ENCODE measurements around the gene ANKRD36.
A peak's percentile ranks its signal among the peaks of the same experiment; 100 is the strongest.
"Not testable (repeated sequence)": the region's sequence is repeated elsewhere in the genome, so short reads cannot be mapped to it uniquely, and the experiment has no call there.

The ANKRD36 gene

GRCh38 chr2:97088706-97089105, 24.2 kb upstream of the ANKRD36 start:
- H3K4me1 ChIP-seq (ENCODE audit: control insufficient read depth, insufficient read depth, low read length, unreplicated experiment); H2AFZ ChIP-seq (ENCODE audit: low read length, unreplicated experiment); H3K27me3 ChIP-seq (ENCODE audit: insufficient read depth, low read length); H3K4me3 ChIP-seq (ENCODE audit: low read depth, low read length); H3K36me3 ChIP-seq (ENCODE audit: insufficient read depth, low read length); H3K27ac ChIP-seq (ENCODE audit: low read depth, low read length); H3K79me2 ChIP-seq (ENCODE audit: control insufficient read depth, insufficient read depth, low read length, unreplicated experiment): not testable (repeated sequence)

DNA sequence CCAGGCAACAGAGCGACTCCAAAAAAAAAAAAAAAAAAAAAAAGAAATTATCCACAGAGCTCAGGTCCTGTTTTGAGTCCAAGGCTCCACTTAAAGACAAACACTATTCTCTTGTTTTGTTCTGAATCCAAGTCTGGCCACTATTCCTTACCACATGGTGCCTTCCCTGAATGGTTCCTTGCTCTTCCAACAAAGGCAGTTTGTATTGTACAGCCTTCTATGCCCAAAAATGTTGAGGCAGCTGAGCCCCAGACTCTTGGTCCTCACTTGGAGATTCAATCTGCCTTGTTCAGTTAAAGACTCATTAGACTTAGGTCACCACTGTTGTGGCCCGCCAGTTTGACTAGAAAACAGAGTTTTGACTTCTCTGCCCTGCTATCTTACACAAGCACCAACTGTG, 20.0 kb upstream of the ANKRD36 start:
- peaks cover 11% of the 10 kb centered on the region; the same call in 1 of the 2 replicates for H3K27me3 ChIP-seq (ENCODE audit: insufficient read depth, low read length)
- H3K27ac ChIP-seq (ENCODE audit: low read depth, low read length); H3K79me2 ChIP-seq (ENCODE audit: control insufficient read depth, insufficient read depth, low read length, unreplicated experiment); H3K36me3 ChIP-seq (ENCODE audit: insufficient read depth, low read length); H3K4me3 ChIP-seq (ENCODE audit: low read depth, low read length); H3K4me1 ChIP-seq (ENCODE audit: control insufficient read depth, insufficient read depth, low read length, unreplicated experiment); H2AFZ ChIP-seq (ENCODE audit: low read length, unreplicated experiment): not testable (repeated sequence)

GRCh38 chr2:97093983-97094771, 18.8 kb upstream of the ANKRD36 start:
- H3K36me3 ChIP-seq (ENCODE audit: insufficient read depth, low read length); H3K27ac ChIP-seq (ENCODE audit: low read depth, low read length); H3K4me1 ChIP-seq (ENCODE audit: control insufficient read depth, insufficient read depth, low read length, unreplicated experiment); H3K79me2 ChIP-seq (ENCODE audit: control insufficient read depth, insufficient read depth, low read length, unreplicated experiment); H2AFZ ChIP-seq (ENCODE audit: low read length, unreplicated experiment): not testable (repeated sequence)
- Histone ChIP-seq H3K4me3 (ENCODE audit: low read depth, low read length) (0 out of 2 replicates have a peak overlapping the region, but pooled peaks have one; percentile 53), H3K27me3 (ENCODE audit: insufficient read depth, low read length) (peaks cover 21% of the 10 kb centered on the region; the same call in 1 of the 2 replicates)

- peak within 1 kb of the TSS; percentile 53 for H3K4me3 ChIP-seq (ENCODE audit: low read depth, low read length)
- not testable (repeated sequence) for H3K79me2 ChIP-seq (ENCODE audit: control insufficient read depth, insufficient read depth, low read length, unreplicated experiment); H2AFZ ChIP-seq (ENCODE audit: low read length, unreplicated experiment); H3K27ac ChIP-seq (ENCODE audit: low read depth, low read length); H3K36me3 ChIP-seq (ENCODE audit: insufficient read depth, low read length); H3K4me1 ChIP-seq (ENCODE audit: control insufficient read depth, insufficient read depth, low read length, unreplicated experiment)
- peaks cover 29% of the 10 kb centered on the region; the same call in 1 of the 2 replicates for H3K27me3 ChIP-seq (ENCODE audit: insufficient read depth, low read length)
These were observed 18.0 kb upstream of the ANKRD36 start, which contains the start of gene FAHD2B for GRCh38 chr2:97094772-97095611. FAHD2B (minus strand) TSS chr2:97094882; CDS start chr2:97091706, 3,176 bp downstream.

GRCh38 chr2:97095661-97096060, 17.3 kb upstream of the ANKRD36 start:
- Histone ChIP-seq H3K27ac (ENCODE audit: low read depth, low read length) (no peak overlapping the region), H3K27me3 (ENCODE audit: insufficient read depth, low read length) (peaks cover 31% of the 10 kb centered on the region; the same call in 1 of the 2 replicates), H3K4me1 (ENCODE audit: control insufficient read depth, insufficient read depth, low read length, unreplicated experiment) (no peaks in the 10 kb centered on the region), H3K36me3 (ENCODE audit: insufficient read depth, low read length) (no peaks in the 10 kb centered on the region), H3K4me3 (ENCODE audit: low read depth, low read length) (no peak overlapping the region; the same call in 1 of the 2 replicates), H3K79me2 (ENCODE audit: control insufficient read depth, insufficient read depth, low read length, unreplicated experiment) (no peaks in the 10 kb centered on the region), H2AFZ (ENCODE audit: low read length, unreplicated experiment) (no peak overlapping the region)

DNA sequence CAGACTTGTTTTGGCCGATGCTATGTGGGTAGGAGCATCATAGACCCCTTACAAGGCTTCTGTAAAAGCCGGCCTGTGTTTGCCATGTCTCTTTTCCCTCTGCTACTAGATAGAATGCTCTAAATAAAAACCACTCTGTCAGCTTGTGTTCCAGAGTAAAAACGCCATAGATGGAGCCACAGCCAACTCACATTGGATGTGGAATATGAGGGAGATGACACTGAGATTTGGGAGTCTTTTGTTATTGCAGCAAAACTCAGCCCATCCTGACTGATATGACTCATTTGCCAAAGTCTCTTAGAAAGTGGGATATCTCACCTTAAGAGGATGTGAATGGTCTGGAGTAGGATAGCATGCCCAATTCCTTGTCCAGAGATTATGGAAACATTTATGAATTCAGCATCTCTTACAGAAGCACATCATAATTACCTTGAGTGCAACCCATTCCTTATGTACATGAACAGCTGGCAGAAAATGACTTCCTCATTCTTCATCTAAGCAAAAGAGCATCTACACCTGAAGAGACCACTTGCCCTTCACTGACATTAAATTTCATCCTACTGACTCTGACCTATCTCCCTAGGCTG, 14.1 kb upstream of the ANKRD36 start:
- H2AFZ ChIP-seq (ENCODE audit: low read length, unreplicated experiment); H3K79me2 ChIP-seq (ENCODE audit: control insufficient read depth, insufficient read depth, low read length, unreplicated experiment); H3K27ac ChIP-seq (ENCODE audit: low read depth, low read length); H3K4me3 ChIP-seq (ENCODE audit: low read depth, low read length); H3K36me3 ChIP-seq (ENCODE audit: insufficient read depth, low read length); H3K4me1 ChIP-seq (ENCODE audit: control insufficient read depth, insufficient read depth, low read length, unreplicated experiment): not testable (repeated sequence)
- peaks cover 47% of the 10 kb centered on the region for H3K27me3 ChIP-seq (ENCODE audit: insufficient read depth, low read length)

- peaks cover 11% of the 10 kb centered on the region; the same call in 1 of the 2 replicates for H3K27me3 ChIP-seq (ENCODE audit: insufficient read depth, low read length)
- not testable (repeated sequence) for H3K4me3 ChIP-seq (ENCODE audit: low read depth, low read length); H3K27ac ChIP-seq (ENCODE audit: low read depth, low read length); H3K4me1 ChIP-seq (ENCODE audit: control insufficient read depth, insufficient read depth, low read length, unreplicated experiment); H3K79me2 ChIP-seq (ENCODE audit: control insufficient read depth, insufficient read depth, low read length, unreplicated experiment); H2AFZ ChIP-seq (ENCODE audit: low read length, unreplicated experiment); H3K36me3 ChIP-seq (ENCODE audit: insufficient read depth, low read length)
These were observed 6.1 kb upstream of the ANKRD36 start for GRCh38 chr2:97106878-97107277.

GRCh38 chr2:97111246-97111645, 1.7 kb upstream of the ANKRD36 start:
- not testable (repeated sequence) for H3K27ac ChIP-seq (ENCODE audit: low read depth, low read length); H3K4me1 ChIP-seq (ENCODE audit: control insufficient read depth, insufficient read depth, low read length, unreplicated experiment); H3K79me2 ChIP-seq (ENCODE audit: control insufficient read depth, insufficient read depth, low read length, unreplicated experiment); H2AFZ ChIP-seq (ENCODE audit: low read length, unreplicated experiment); H3K27me3 ChIP-seq (ENCODE audit: insufficient read depth, low read length); H3K36me3 ChIP-seq (ENCODE audit: insufficient read depth, low read length); H3K4me3 ChIP-seq (ENCODE audit: low read depth, low read length)

DNA sequence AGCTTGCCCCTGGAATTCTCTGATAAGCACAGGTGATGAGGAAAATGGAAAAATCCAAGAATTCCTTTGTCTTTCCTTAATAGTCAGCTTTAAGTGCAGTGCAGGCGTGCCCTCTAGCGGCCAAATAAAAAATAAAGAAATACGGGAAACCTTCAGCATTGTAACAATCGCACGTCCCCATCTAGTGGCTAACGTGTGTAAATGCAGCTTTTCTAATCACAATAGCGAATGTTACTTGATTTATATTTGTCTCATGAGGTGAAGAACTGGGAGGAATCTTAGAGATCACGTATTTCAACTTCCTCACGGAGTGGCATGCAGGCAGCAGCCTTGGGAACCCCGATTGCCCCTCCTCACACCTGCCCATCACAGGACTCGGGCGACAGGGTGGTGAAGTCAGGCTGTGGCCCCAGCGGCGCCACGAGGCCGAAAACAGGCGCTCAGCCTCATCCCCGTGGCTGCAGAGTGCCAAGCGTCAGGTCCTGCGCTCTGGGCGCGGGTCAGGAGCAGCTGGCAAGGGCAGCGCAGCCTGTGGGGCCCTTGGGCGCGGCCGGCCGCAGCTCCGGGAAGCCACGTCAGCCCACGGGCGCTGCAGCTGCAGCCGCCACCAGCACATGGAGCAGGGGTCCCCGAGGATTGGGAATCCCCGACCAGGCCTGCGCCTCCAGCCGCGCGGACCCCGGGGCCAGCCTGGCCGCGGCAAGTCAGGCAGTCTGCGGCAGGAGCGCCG, 468 bp upstream of the ANKRD36 start:
- Histone ChIP-seq H2AFZ (ENCODE audit: low read length, unreplicated experiment) (peak overlapping the region; percentile 87), H3K27ac (ENCODE audit: low read depth, low read length) (peak overlapping the region; percentile 58), H3K4me3 (ENCODE audit: low read depth, low read length) (peak overlapping the region; percentile 78)
- H3K4me1 ChIP-seq (ENCODE audit: control insufficient read depth, insufficient read depth, low read length, unreplicated experiment); H3K27me3 ChIP-seq (ENCODE audit: insufficient read depth, low read length); H3K79me2 ChIP-seq (ENCODE audit: control insufficient read depth, insufficient read depth, low read length, unreplicated experiment); H3K36me3 ChIP-seq (ENCODE audit: insufficient read depth, low read length): not testable (repeated sequence)

GRCh38 chr2:97113882-97114255, 916 bp downstream of the ANKRD36 start:
- Histone ChIP-seq H3K4me3 (ENCODE audit: low read depth, low read length) (peak overlapping the region; percentile 78), H2AFZ (ENCODE audit: low read length, unreplicated experiment) (peak overlapping the region; percentile 78), H3K27ac (ENCODE audit: low read depth, low read length) (peak overlapping the region; percentile 22; the same call in 1 of the 2 replicates)
- H3K27me3 ChIP-seq (ENCODE audit: insufficient read depth, low read length); H3K4me1 ChIP-seq (ENCODE audit: control insufficient read depth, insufficient read depth, low read length, unreplicated experiment); H3K36me3 ChIP-seq (ENCODE audit: insufficient read depth, low read length); H3K79me2 ChIP-seq (ENCODE audit: control insufficient read depth, insufficient read depth, low read length, unreplicated experiment): not testable (repeated sequence)

Data from ACC112 (cell line).